ENCODE measurements around the gene HIC1. TPM values are rescaled to one million over a fixed set of nuclear protein-coding genes. Genes with fewer than 3 reads are reported as not detected.

HIC1 gene, protein sequence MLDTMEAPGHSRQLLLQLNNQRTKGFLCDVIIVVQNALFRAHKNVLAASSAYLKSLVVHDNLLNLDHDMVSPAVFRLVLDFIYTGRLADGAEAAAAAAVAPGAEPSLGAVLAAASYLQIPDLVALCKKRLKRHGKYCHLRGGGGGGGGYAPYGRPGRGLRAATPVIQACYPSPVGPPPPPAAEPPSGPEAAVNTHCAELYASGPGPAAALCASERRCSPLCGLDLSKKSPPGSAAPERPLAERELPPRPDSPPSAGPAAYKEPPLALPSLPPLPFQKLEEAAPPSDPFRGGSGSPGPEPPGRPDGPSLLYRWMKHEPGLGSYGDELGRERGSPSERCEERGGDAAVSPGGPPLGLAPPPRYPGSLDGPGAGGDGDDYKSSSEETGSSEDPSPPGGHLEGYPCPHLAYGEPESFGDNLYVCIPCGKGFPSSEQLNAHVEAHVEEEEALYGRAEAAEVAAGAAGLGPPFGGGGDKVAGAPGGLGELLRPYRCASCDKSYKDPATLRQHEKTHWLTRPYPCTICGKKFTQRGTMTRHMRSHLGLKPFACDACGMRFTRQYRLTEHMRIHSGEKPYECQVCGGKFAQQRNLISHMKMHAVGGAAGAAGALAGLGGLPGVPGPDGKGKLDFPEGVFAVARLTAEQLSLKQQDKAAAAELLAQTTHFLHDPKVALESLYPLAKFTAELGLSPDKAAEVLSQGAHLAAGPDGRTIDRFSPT
- polyA plus RNA-seq (2011; rRNA removed) = 14.8 and 15.1 TPM in 2 replicates
- polyA minus RNA-seq (2011; rRNA and poly(A)+ RNA removed) = 10.3 and 11.1 TPM in 2 replicates

DNA sequence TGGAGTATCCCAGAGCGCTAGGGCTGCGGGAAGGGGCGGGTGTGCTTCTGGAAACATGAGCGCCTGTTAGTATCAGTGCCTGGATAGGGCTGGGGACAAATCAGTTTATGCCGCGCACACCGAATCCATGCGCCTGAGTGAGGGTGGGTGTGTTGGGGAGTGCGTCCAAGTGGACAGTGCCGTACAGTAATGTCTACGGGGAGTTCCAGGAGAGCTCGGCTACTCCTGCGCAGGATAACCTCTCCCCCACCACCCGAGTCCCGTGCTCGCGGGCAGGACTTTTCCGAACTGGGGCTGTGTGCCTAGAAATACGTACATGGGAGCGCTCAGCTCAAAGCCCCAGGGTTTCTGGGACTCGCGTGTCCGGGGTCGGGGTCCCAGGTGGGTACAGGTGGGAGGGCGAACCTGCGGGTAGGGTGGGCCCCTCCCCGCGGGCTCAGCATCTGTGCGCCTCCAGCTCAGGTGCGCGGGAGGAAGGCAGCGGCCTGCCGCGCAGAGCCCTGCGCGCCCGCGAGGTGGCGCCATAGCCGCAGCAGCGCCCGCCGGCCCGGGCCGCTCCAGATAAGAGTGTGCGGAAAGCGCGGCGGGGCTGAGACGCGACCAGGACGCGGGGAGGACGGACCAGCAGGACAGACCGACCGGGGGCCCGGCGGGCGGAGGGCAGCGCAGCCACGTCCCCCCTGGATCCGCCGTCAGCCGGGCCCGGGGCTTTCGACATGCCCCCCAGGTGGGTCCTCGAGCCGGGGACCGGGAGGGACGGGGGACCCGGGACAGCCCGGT lies at the start of gene HIC1:
Gene HIC1 (plus strand): TSS at position 592 of the 780 bp plus-strand sequence. CDS start 1,588 bp downstream, outside the sequence.
- TF ChIP-seq CTCF (IDR thresholded peaks at IDR 0.05; ENCODE audit: insufficient read depth, low read depth, low read length) = peak; percentile 50
- H3K36me3 ChIP-seq (ENCODE audit: control insufficient read depth, insufficient read depth, low read length) = peaks cover 20% of the 10 kb centered on the region
- CTCF ChIA-PET = interaction anchor here (0.6 to 9.7 kb wide), 45 partner anchors 10 to 328 kb away, joined by 3 to 310 read pairs (median 8); partner anchors contain the start of genes SMG6, SRR and TSR1
- DNase-seq (ENCODE audit: low read depth) = no peak
- no peaks in the 10 kb centered on the region for H3K27me3 ChIP-seq (ENCODE audit: control insufficient read depth, insufficient read depth, low read length)
- POLR2A ChIA-PET = interaction anchor here (0.6 to 0.9 kb wide), 4 partner anchors 55 to 190 kb away, joined by 3 to 10 read pairs (median 4); no protein-coding TSS in a partner anchor
- H3K4me3 ChIP-seq (ENCODE audit: low read depth, low read length) = peak within 1 kb of the TSS; percentile 79

GRCh38 chr17:2008332-2009126 lies 46.4 kb upstream of the HIC1 start:
- no peak for TF ChIP-seq CTCF (IDR thresholded peaks at IDR 0.05; ENCODE audit: insufficient read depth, low read depth, low read length)
- Histone ChIP-seq H3K36me3 (ENCODE audit: control insufficient read depth, insufficient read depth, low read length) (no peaks in the 10 kb centered on the region), H3K4me3 (ENCODE audit: low read depth, low read length) (no peak overlapping the region), H3K27me3 (ENCODE audit: control insufficient read depth, insufficient read depth, low read length) (peaks cover 2% of the 10 kb centered on the region; the same call in 1 of the 2 replicates)
- no peak for DNase-seq (ENCODE audit: low read depth)
- POLR2A ChIA-PET = no interaction called here
- CTCF ChIA-PET = no interaction called here

DNA sequence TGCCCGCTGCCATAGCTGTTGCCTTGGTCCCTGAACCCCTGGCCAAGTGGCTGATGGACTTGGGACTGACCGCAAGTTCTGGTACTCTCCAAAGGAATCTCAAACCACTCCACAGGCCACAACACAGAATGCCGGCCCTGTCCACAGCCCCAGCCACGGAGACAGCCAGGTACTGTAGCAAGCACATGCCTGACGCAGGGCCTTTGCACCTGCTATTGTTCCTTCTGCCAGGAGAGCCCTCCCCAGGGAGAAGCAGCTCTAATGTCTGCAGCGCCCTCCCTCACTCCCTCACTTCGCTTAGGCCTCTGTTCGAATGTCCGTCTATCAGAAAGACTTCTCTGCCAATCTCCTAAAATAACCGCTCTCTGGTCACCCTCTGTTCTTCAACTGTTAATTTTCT lies 45.2 kb upstream of the HIC1 start:
- POLR2A ChIA-PET = no interaction called here
- CTCF ChIA-PET = interaction anchor here (2.8 kb wide), 1 partner anchor 100 kb away, joined by 12 read pairs; no protein-coding TSS in a partner anchor
- Histone ChIP-seq H3K4me3 (ENCODE audit: low read depth, low read length) (no peak overlapping the region), H3K36me3 (ENCODE audit: control insufficient read depth, insufficient read depth, low read length) (no peaks in the 10 kb centered on the region), H3K27me3 (ENCODE audit: control insufficient read depth, insufficient read depth, low read length) (peaks cover 2% of the 10 kb centered on the region; the same call in 1 of the 2 replicates)
- no peak for DNase-seq (ENCODE audit: low read depth)
- TF ChIP-seq CTCF (IDR thresholded peaks at IDR 0.05; ENCODE audit: insufficient read depth, low read depth, low read length) = no peak

- Histone ChIP-seq H3K27me3 (ENCODE audit: control insufficient read depth, insufficient read depth, low read length) (peaks cover 2% of the 10 kb centered on the region; the same call in 1 of the 2 replicates), H3K4me3 (ENCODE audit: low read depth, low read length) (no peak overlapping the region), H3K36me3 (ENCODE audit: control insufficient read depth, insufficient read depth, low read length) (no peaks in the 10 kb centered on the region)
- CTCF ChIA-PET = interaction anchor here (2.8 to 3.5 kb wide), 2 partner anchors 14 to 102 kb away, joined by 12 to 18 read pairs; partner anchors contain the start of gene RTN4RL1
- no peak for TF ChIP-seq CTCF (IDR thresholded peaks at IDR 0.05; ENCODE audit: insufficient read depth, low read depth, low read length)
- POLR2A ChIA-PET = no interaction called here
- no peak for DNase-seq (ENCODE audit: low read depth)
Observed at GRCh38 chr17:2011411-2012371, 43.2 kb upstream of the HIC1 start.

Data from BJ (cell line).